Heart left ventricle (tissue), 13 donors: ENCODE measurements around the gene SAP30BP.

Experiments
- CTCF ChIP-seq, 12 donors: fragments of 200-600 bp; sonication (generic) in 4 of 12; IDR thresholded peaks; one replicate each; pipeline versions ENCODE4 v1.5.0 to v1.8.0; 2018 to 2022; ENCODE audit warnings: antibody characterized with exemption in 12 of 12, mild to moderate bottlenecking in 5 of 12
- POLR2A ChIP-seq, 2 donors: fragments of 450-650 bp; IDR thresholded peaks; one replicate each; pipeline ENCODE4 v1.6.1; 2017; ENCODE audit warnings: antibody characterized with exemption in 2 of 2, mild to moderate bottlenecking in 2 of 2, moderate library complexity in 2 of 2
- donor health status: ischemic (EF 13 %, LVEDD 7.1; RV severe dilation, severe dysfunction).
- donor health status: DM: no; HTN: yes; CAD: no.
- donor health status: DM: no; HTN: no; CAD: no.
- donor health status: ischemic (EF 25% LVEDD 6.9; RV normal size, moderate dysfunction).
- donor health status: ischemic (EF 25% LVEDD 5.7; RV mildly dilated, moderate dysfunction).
- donor health status: ischemic (EF 35%, LVEDD 5.7; RV mildly dilated, moderate dysfunction).
- donor health status: nonischemic (EF 11% LVEDD 7.7; RV severe dilation, severe dysfunction).
- donor health status: DM: yes; HTN: yes; CAD: no.
- donor health status: PGD.
- donor health status: ischemic (EF 29% LVEDD 5.4; RV normal size, mild dysfunction).
- donor health status: nonischemic (EF 23%, LVEDD 6.1; RV moderate dilation, normal function).

GRCh38 chr17:75749545-75750389 lies 82.6 kb downstream of the SAP30BP start:
- TF ChIP-seq CTCF (IDR thresholded peaks at IDR 0.05) (peak; percentile 88 to 99 (median 95)), POLR2A (IDR thresholded peaks at IDR 0.05) (no peak)
